GM12878 (cell line): ENCODE data around the gene ZKSCAN1. TPM values are rescaled to one million over a fixed set of nuclear protein-coding genes. Genes with fewer than 3 reads are reported as not detected.
A peak's percentile ranks its signal among the peaks of the same experiment; 100 is the strongest.

ENCODE experiments used
- ATF3 ChIP-seq: IDR thresholded peaks from 2 replicates; pipeline ENCODE4 v1.6.1; 2011; ENCODE audit warnings: low read depth, mild to moderate bottlenecking, low read length, moderate library complexity, borderline replicate concordance; ENCODE audit errors: extremely low read depth
- BACH1 ChIP-seq: fragments of 450-650 bp; IDR thresholded peaks from 2 replicates; pipeline ENCODE4 v1.6.1; 2017; ENCODE audit warnings: mild to moderate bottlenecking, borderline replicate concordance
- CBX3 ChIP-seq: fragments of 200-600 bp; sonication (generic); IDR thresholded peaks from 2 replicates; pipeline ENCODE4 v1.6.1; 2016; ENCODE audit warnings: low read depth, borderline replicate concordance
- DPF2 ChIP-seq: fragments of 450-650 bp; IDR thresholded peaks from 2 replicates; pipeline ENCODE4 v1.6.1; 2017; ENCODE audit warnings: mild to moderate bottlenecking
- ELK1 ChIP-seq: IDR thresholded peaks from 2 replicates; pipeline ENCODE4 v1.6.1; 2012; ENCODE audit warnings: low read depth, low read length, improper control_type of control experiment
- FOXM1 ChIP-seq: IDR thresholded peaks from 2 replicates; pipeline ENCODE4 v1.6.1; 2012; ENCODE audit warnings: low read depth, mild to moderate bottlenecking, inconsistent platforms, low read length, moderate library complexity
- GATAD2B ChIP-seq: fragments of 450-650 bp; conservative IDR thresholded peaks from 2 replicates; pipeline ENCODE4 v1.6.1; 2017; ENCODE audit warnings: low read depth, mild to moderate bottlenecking, moderate library complexity
- MTA2 ChIP-seq: fragments of 450-650 bp; IDR thresholded peaks from 2 replicates; pipeline ENCODE4 v1.6.1; 2016; ENCODE audit warnings: low read depth, mild to moderate bottlenecking, moderate library complexity
- MTA3 ChIP-seq: IDR thresholded peaks from 2 replicates; pipeline ENCODE4 v1.6.1; 2012; ENCODE audit warnings: low read length, inconsistent platforms, borderline replicate concordance
- NBN ChIP-seq: fragments of 450-650 bp; IDR thresholded peaks from 2 replicates; pipeline ENCODE4 v1.6.1; 2016
- NR2F1 ChIP-seq: fragments of 450-650 bp; conservative IDR thresholded peaks from 2 replicates; pipeline ENCODE4 v1.6.1; 2017; ENCODE audit warnings: mild to moderate bottlenecking
- PAX5 ChIP-seq: IDR thresholded peaks from 2 replicates; pipeline ENCODE4 v1.6.1; 2011; ENCODE audit warnings: low read depth, low read length, borderline replicate concordance
- POLR2A ChIP-seq: IDR thresholded peaks from 2 replicates; pipeline ENCODE4 v1.6.1; 2011; ENCODE audit warnings: low read depth, mild to moderate bottlenecking, low read length
- POU2F2 ChIP-seq: IDR thresholded peaks from 3 replicates; pipeline ENCODE4 v1.6.1; 2011; ENCODE audit warnings: low read depth, mild to moderate bottlenecking, low read length, borderline replicate concordance
- SIN3A ChIP-seq: IDR thresholded peaks from 2 replicates; pipeline ENCODE4 v1.6.1; 2012; ENCODE audit warnings: low read depth, low read length, improper control_type of control experiment
- SKIL ChIP-seq: fragments of 450-650 bp; IDR thresholded peaks from 2 replicates; pipeline ENCODE4 v1.6.1; 2017; ENCODE audit warnings: mild to moderate bottlenecking, low read depth, inconsistent platforms; ENCODE audit not compliant: poor library complexity, severe bottlenecking
- SMAD5 ChIP-seq: IDR thresholded peaks from 2 replicates; pipeline ENCODE4 v1.6.1; 2016; ENCODE audit warnings: antibody characterized with exemption, low read depth
- STAT3 ChIP-seq: IDR thresholded peaks from 2 replicates; pipeline ENCODE4 v1.6.1; 2011; ENCODE audit warnings: low read depth, low read length, improper control_type of control experiment
- TCF3 ChIP-seq: IDR thresholded peaks from 2 replicates; pipeline ENCODE4 v1.6.1; 2012; ENCODE audit warnings: low read depth, mild to moderate bottlenecking, low read length, borderline replicate concordance; ENCODE audit not compliant: insufficient read depth
- WRNIP1 ChIP-seq: IDR thresholded peaks from 2 replicates; pipeline ENCODE4 v1.6.1; 2011; ENCODE audit warnings: low read depth, low read length, improper control_type of control experiment, borderline replicate concordance
- YBX1 ChIP-seq: fragments of 450-650 bp; IDR thresholded peaks from 2 replicates; pipeline ENCODE4 v1.6.1; 2016; ENCODE audit warnings: antibody characterized with exemption
- ZNF24 ChIP-seq: fragments of 450-650 bp; IDR thresholded peaks from 2 replicates; pipeline ENCODE4 v1.6.1; 2017; ENCODE audit warnings: antibody characterized with exemption, mild to moderate bottlenecking
- ZNF274 ChIP-seq: IDR thresholded peaks from one replicate; pipeline ENCODE4 v1.8.0; 2011; ENCODE audit not compliant: insufficient read length, insufficient read depth
- ZNF384 ChIP-seq: IDR thresholded peaks from 2 replicates; pipeline ENCODE4 v1.6.1; 2012; ENCODE audit warnings: low read depth, mild to moderate bottlenecking, low read length, improper control_type of control experiment, borderline replicate concordance
- ZNF592 ChIP-seq: fragments of 450-650 bp; IDR thresholded peaks from 2 replicates; pipeline ENCODE4 v1.6.1; 2017; ENCODE audit warnings: mild to moderate bottlenecking, moderate library complexity
- polyA plus RNA-seq, 11 experiments: library from polyadenylated mRNA; depleted of rRNA in 4 of 11; unstranded in 6 of 11; stranded (reverse) in 5 of 11; fragments of >200 nt; fragmentation: Nextera tagmentation in 4 of 11; fragmentation: Illumina TruSeq in 1 of 11; extraction: Ambion mirVana in 4 of 11; extraction: Trizol in 1 of 11; gene quantifications; 1 replicate in 1 of 11; 2 replicates in 10 of 11; pipeline versions ENCODE4 v1.2.1 to v1.2.3, GENCODE V29; 2011 to 2016; ENCODE audit warnings: inconsistent platforms in 2 of 11, missing spikeins in 2 of 11, low read depth in 1 of 11
- total RNA-seq, 4 experiments: library from RNA; depleted of rRNA in 3 of 4; stranded (reverse); fragments of >200 nt in 3 of 4; fragmentation: Illumina TruSeq in 1 of 4; extraction: Trizol in 1 of 4; gene quantifications; 2 replicates each; pipeline versions ENCODE4 v1.2.1 to v1.2.3, GENCODE V29; 2013 to 2021

The ZKSCAN1 gene
- total and polyA plus RNA-seq, 10 of the 15 experiments (the other 5 are each of a cell fraction or from before 2014, with no cell fraction given) = 3.2 to 34.4 (median 18.1) TPM

GRCh38 chr7:100049441-100050291 lies 34.3 kb downstream of the ZKSCAN1 start, which contains the start of gene ZSCAN21 (continued):
- TF ChIP-seq SKIL (no peak), NR2F1 (no peak), POLR2A (peak; percentile 95), MTA3 (no peak), FOXM1 (no peak), BACH1 (peak; percentile 42; the same call in 1 of the 2 replicates), CBX3 (no peak), ELK1 (peak; percentile 71), ZNF592 (no peak), ZNF24 (no peak), TCF3 (peak; percentile 55; the same call in 1 of the 2 replicates), GATAD2B (0 out of 2 replicates have a peak, but pooled peaks have one; percentile 43), DPF2 (no peak), POU2F2 (peak; percentile 33; the same call in 1 of the 3 replicates), SMAD5 (peak; percentile 45; the same call in 1 of the 2 replicates), ZNF384 (no peak), PAX5 (no peak), YBX1 (no peak), STAT3 (no peak), SIN3A (peak; percentile 68), ATF3 (no peak), NBN (peak; percentile 86; the same call in 1 of the 2 replicates), WRNIP1 (no peak), ZNF274 (no peak), MTA2 (no peak)
